ENCODE measurements around the gene RAB11B.
"Not testable (repeated sequence)": the region's sequence is repeated elsewhere in the genome, so short reads cannot be mapped to it uniquely, and the experiment has no call there.

GRCh38 chr19:8379156-8379891 is 10.8 kb upstream of the RAB11B start:
- TF ChIP-seq, protein P1, sequence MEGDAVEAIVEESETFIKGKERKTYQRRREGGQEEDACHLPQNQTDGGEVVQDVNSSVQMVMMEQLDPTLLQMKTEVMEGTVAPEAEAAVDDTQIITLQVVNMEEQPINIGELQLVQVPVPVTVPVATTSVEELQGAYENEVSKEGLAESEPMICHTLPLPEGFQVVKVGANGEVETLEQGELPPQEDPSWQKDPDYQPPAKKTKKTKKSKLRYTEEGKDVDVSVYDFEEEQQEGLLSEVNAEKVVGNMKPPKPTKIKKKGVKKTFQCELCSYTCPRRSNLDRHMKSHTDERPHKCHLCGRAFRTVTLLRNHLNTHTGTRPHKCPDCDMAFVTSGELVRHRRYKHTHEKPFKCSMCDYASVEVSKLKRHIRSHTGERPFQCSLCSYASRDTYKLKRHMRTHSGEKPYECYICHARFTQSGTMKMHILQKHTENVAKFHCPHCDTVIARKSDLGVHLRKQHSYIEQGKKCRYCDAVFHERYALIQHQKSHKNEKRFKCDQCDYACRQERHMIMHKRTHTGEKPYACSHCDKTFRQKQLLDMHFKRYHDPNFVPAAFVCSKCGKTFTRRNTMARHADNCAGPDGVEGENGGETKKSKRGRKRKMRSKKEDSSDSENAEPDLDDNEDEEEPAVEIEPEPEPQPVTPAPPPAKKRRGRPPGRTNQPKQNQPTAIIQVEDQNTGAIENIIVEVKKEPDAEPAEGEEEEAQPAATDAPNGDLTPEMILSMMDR (IDR thresholded peaks at IDR 0.05), result not testable (repeated sequence)
- not testable (repeated sequence) for TF ChIP-seq POLR2A (IDR thresholded peaks at IDR 0.05)

Measured in ovary (tissue), 3 donors.